NCI-H1048 (cell line): ENCODE measurements around the gene NUTM2D.
"Not testable (repeated sequence)": the region's sequence is repeated elsewhere in the genome, so short reads cannot be mapped to it uniquely, and the experiment has no call there.

Experiments used
- DNase-seq: peaks from one replicate; lab custom pipeline; 2025; lab: John Stamatoyannopoulos, UW

Gene NUTM2D

DNA sequence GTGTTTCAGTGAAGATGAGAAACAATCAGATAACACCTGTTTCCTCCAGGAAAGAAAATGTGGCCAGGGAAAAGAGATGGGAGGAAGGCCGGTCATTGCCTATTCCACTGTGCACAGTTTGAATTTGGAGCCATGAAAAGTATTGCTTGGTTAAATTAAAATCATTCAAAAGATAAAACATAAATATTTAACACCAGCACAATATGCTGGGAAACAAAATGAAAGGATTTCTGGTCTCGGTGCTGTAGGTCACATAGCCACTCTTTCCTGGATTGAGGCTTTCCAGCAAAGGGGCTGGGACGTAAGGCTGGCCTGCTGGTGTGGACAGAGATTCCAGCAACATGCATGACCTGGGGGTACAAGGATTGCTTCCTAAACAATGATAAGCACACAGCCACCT lies at the start of gene NUTM2D:
Gene NUTM2D, plus strand, starts transcription at position 301 of the 400 bp plus-strand sequence. CDS start 522 bp downstream, outside the sequence.
- not testable (repeated sequence) for DNase-seq

GRCh38 chr10:87308702-87309101 lies 48.8 kb upstream of the NUTM2D start:
- not testable (repeated sequence) for DNase-seq

DNA sequence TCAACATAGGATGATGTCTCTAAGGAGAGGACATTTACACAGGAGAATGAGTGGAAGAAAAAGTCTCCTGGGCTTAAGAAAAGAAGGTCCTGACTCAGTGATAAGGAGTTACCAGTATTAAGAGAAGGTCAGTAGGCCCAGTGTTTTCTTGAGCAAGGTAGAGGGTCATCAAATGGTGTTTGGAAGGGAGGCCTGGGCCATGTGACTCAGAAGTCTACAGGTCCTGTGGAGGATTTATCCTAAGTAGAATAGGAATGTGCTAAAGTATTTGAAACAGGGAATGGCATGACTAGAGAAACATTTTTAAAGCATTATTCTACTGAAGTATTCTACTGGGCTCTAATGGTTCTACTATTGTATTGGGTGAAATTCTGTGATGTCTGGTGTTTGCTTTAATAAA lies 47.9 kb upstream of the NUTM2D start:
- not testable (repeated sequence) for DNase-seq

GRCh38 chr10:87311521-87311920 lies 46.0 kb upstream of the NUTM2D start:
- not testable (repeated sequence) for DNase-seq

DNA sequence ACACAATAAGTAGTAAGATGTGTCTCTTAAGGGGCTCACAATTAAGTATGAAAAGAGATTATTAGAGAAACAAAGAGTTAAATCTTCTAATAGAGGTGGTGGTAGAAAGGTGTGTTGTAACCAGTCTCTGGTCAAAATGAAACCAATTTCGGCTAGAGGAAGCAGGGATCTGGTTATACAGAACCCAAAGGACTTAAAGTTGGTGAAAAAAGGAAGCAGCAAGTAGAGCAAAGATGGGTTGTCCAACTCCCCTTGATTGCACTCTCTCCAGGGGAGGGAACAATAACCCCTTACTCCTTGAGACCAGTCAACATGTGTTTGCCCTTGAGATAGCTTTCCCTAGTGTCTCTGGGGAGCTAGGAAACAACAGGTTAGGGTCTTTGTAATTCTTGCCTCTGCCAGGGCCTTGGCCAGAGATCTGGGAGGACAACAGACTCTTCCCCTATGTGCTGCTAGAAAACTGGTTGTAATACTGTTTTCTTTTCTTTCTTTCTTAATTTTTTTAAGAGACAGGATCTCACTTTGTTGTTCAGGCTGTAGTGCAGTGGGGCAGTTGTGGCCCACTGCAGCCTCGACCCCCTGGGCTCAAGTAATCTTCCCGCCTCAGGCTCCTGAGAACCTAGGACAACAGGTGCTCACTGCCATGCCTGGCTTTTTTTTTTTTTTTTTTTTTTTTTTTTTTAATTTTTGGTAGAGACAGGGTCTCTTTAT lies 43.7 kb upstream of the NUTM2D start:
- DNase-seq = not testable (repeated sequence)

DNA sequence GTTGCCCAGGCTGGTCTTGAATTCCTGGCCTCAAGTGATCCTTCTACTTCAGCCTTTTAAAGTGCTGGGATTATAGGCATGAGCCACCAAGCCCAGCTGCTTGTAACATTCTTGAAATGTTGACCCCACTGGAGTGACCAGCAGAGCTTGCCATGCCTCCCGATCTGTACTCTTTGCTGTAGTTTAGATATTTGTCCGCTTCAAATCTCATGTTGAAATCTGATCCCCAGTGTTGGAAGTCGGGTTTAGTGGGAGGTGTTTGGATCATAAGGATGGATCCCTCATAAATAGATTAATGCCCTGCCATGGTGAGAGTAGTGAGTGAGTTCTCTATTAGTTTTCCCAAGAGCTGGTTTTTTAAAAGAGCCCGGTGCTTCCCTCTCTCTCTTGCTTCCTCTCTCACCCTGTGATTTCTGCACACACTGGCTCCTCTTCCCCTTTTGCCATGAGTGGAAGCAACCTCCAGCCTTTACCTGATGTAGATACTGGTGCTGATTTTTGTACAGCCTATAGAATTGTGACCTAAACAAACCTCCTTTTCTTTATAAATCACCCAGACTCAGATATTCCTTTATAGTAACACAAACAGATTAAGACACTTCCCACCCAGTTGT lies 43.1 kb upstream of the NUTM2D start:
- DNase-seq = not testable (repeated sequence)

- not testable (repeated sequence) for DNase-seq
Measured at GRCh38 chr10:87321505-87321904, 36.0 kb upstream of the NUTM2D start.

DNA sequence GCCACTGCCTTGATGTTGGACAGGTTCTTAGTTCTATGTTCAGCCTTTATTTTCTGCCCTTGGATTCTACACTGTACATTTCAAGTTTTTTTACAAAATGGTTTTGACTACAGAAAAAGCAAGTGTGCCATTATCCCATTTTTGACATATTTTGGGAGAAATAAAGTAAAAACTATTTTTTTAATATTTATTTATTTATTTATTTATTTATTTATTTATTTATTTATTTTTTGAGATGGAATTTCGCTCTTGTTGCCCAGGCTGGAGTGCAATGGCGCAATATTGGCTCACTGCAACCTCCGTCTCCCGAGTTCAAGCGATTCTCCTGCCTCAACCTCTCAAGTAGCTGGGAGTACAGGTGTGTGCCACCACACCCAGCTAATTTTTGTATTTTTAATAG lies 33.0 kb upstream of the NUTM2D start:
- DNase-seq = not testable (repeated sequence)

DNA sequence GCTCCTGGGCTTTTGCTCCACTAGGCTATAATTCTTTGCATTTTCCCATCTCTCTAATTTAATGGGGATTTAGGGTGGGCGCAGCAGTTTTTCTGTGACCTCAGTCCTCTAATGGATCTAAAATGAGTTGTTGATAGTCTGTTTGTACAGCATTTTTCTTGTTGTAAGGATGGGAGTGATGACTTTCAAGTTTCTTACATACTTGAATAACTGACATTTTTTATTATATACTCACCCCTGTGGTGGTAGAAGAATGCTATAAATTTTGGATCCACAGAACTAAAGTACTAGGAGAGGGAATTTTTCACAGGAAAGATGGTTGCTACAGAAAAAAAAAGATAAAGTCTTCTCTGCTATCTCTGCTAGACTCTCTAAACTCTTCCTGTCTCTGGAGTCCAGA lies 29.6 kb upstream of the NUTM2D start:
- not testable (repeated sequence) for DNase-seq

DNA sequence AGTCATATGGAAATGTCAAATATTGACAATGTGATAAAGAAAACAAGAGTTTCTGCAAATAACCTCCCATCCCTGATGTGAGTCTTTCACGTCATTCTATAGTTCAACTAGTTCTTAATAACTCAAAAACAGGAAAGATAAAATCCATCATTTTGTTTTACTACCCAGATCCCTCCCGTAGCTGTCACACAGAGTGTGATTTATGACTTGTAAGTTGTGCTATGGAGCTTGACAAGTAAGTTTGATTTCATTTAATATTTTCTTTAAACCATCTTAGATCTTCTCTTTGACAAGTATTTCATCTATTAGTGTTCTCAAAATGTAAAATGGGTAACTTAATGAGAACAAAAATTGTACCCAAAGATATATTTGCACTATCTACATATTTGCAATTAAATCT lies 28.4 kb upstream of the NUTM2D start:
- DNase-seq = not testable (repeated sequence)

DNA sequence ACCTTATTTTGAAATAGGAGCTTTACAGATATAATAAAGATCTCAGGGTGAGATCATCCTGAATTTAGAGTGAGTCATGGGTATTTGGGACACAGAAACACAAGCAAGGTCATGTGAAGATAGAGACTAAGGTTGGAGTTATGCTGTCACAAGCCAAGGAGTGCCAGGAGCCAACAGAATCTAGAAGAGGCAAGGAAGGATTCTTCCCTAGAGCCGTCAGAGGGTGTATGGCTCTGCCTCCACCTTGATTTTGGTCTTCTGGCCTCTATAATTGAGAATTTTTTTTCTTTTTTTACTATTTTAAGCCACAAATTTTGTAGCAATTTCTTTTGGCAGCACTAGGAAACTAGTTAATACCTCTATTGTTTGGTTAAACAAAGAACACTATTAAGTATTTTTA lies 24.9 kb upstream of the NUTM2D start:
- DNase-seq = not testable (repeated sequence)

DNA sequence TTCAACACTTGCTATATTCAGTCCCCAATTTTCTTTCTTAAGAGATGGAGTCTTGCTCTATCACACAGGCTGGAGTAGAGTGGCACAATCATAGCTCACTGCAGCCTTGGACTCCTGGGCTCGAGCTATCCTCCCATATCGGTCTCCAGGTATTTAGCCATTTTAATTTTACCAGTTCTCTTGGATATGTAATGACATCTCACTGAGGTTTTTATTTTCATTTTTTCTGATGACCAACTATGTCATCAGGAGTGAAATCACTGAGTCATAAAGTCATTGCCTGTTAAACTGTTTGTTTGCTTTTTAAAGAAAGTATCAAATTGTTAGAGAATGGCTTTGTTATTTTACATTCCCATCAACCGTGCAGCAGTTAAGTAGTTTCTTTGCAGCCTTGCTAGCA lies 17.1 kb upstream of the NUTM2D start:
- DNase-seq = not testable (repeated sequence)

- DNase-seq = not testable (repeated sequence)
Measured at GRCh38 chr10:87341546-87342142, 15.9 kb upstream of the NUTM2D start.

DNA sequence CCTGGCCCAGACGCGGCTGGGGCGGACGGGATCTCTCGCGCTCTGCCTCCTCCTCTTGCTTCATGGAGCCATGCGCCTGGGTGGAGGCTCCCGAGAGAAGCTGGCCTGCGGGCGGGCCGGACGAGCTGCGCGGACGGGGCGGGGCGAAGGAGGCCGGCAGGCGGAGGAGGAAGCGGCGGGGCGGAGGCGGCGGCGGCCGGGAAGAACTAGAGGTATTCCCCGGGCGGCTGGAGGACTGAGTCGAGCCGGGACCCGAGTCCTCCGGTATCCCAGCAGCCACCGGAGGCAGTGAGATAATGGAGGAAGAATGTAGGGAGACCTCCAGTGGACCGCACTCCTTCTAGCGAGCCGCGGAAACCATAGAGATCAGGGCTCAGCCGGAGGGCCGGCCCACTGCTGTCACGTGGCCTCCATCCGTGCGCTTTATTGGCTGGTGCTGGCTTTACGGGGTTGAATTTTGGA lies 15.3 kb upstream of the NUTM2D start:
- DNase-seq = peak; percentile 61

DNA sequence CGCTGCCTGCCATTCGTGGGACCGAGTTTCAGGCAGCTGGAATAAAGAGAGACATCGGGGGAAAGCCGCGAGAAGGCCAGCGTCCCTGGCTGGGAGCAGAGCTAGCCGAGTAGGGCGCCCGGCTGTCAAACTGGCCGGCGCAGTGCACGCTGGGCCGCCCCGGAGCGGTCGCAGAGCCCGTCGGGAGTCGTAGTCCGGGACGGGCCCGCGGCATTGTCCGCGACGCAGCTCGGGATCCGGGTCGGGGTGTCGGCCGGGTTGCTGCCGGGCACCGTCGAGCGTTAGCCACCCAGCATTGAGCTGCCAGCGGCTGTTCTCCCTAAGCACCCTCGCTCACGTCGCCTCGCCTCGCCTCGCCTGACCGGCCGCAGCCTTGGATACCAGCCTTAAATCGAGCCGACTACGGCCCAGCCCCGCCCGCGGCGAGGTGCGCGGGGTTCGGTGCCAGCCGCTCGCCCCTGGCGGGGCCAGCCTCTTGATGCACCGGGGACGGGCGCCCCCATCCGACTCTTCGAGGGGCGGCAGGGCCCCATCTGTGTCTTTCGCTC lies 14.8 kb upstream of the NUTM2D start:
- peak; percentile 10 for DNase-seq

DNA sequence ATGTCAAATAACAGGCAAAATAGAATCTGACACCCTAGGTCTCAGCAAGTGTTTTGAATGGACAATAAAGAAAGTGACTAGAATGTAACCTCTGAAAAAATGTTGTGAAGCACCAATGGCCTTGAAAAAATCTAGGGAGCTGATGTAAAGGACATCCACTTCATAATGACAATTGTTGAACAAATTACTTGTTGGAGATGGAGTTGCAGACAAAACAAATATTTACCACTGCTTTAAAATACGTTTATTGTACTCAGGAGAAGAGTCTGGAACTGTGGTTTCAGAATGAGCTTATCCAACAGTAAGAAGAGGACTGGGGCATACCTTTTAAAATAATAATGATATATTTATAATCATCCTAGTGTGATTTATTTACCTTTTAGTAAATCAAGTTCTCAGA lies 11.8 kb upstream of the NUTM2D start:
- DNase-seq = not testable (repeated sequence)

DNA sequence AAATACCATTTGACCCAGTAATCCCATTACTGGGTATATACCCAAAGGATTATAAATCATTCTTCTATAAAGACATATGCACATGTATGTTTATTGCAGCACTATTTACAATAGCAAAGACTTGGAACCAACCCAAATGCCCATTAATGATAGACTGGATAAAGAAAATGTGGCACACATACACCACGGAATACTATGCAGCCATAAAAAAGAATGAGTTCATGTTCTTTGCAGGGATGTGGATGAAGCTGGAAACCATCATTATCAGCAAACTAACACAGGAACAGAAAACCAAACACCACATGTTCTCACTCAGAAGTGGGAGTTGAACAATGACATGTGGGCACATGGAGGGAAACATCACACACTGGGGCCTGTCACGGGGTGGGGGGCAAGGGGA lies 7.4 kb upstream of the NUTM2D start:
- DNase-seq = not testable (repeated sequence)

- DNase-seq = not testable (repeated sequence)
Measured at GRCh38 chr10:87352825-87353224, 4.7 kb upstream of the NUTM2D start.

- DNase-seq = not testable (repeated sequence)
Measured at GRCh38 chr10:87355110-87355509, 2.4 kb upstream of the NUTM2D start.

DNA sequence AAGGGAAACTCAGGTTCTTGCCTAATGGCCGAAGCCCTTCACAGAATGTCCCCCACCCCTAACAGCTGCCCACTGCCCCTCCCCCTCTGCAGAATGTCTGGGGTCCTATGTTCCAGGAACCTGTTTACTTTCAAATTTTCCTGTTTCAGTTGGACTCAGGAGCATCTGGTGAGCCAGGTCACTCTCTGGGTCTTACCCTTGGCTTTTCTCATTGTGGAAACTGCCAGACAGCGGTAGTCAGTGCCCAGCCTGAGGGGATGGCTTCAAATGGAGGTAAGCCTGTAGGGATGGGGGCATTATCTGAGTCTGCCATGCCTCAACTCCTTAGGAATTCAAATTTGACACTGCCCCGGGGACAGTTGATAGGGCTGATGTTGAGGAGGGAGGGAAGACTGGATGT lies 615 bp downstream of the NUTM2D start:
- DNase-seq = not testable (repeated sequence)

- not testable (repeated sequence) for DNase-seq
Measured at GRCh38 chr10:87369514-87370112, 12.1 kb downstream of the NUTM2D start.

- DNase-seq = not testable (repeated sequence)
Measured at GRCh38 chr10:87374091-87374490, 16.5 kb downstream of the NUTM2D start.
